Duodenal mucosa (tissue), 2 donors: ENCODE results near the gene BICDL1.

Experiments
- H3K27ac ChIP-seq: one replicate; pipeline ENCODE4 v1.7.0; 2013; ENCODE audit warnings: low read depth, low read length
- H3K27me3 ChIP-seq, 2 donors: one replicate each; pipeline ENCODE4 v1.7.0; 2013; ENCODE audit warnings: low read length in 2 of 2, control low read depth in 1 of 2; ENCODE audit not compliant: insufficient read depth in 2 of 2, control insufficient read depth in 1 of 2
- H3K36me3 ChIP-seq, 2 donors: one replicate each; pipeline ENCODE4 v1.7.0; 2013; ENCODE audit warnings: low read length in 2 of 2, control low read depth in 1 of 2; ENCODE audit not compliant: insufficient read depth in 2 of 2, control insufficient read depth in 1 of 2
- H3K4me1 ChIP-seq, 2 donors: one replicate each; pipeline ENCODE4 v1.7.0; 2013; ENCODE audit warnings: low read length in 2 of 2, control low read depth in 1 of 2; ENCODE audit not compliant: insufficient read depth in 2 of 2, control insufficient read depth in 1 of 2
- H3K4me3 ChIP-seq, 2 donors: one replicate each; pipeline ENCODE4 v1.7.0; 2013; ENCODE audit warnings: low read length in 2 of 2, low read depth in 1 of 2
- H3K9ac ChIP-seq, 2 donors: one replicate each; pipeline ENCODE4 v1.7.0; 2013; ENCODE audit warnings: low read length in 2 of 2, low read depth in 1 of 2
- H3K9me3 ChIP-seq, 2 donors: one replicate each; pipeline ENCODE4 v1.7.0; 2013; ENCODE audit warnings: low read length in 2 of 2, control low read depth in 1 of 2; ENCODE audit not compliant: control insufficient read depth in 1 of 2

The BICDL1 gene

DNA sequence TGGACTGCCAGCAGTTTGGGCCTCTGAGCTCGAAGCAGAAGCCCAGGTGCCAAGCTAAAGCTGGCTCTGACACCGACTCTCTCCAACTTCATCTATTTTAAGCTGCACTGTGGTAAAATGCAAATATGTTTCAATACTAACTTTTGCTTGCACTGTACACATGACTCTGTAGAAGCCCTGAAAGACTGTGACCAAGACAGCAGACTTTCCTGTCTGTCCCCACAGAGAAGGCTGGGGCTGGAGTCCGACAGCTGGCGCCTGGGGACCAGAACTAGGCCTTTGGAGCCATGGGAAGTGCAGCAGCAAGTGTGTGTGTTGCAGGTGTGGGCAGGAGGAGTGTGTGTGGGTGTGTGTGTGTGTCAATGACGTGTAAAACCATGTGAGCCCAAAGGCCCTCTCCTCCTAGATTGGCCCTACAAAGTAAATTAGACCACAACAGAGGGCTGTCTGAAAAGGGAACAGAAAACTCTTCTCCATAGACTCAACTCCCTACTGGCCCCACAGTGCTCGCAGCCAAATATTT, 143.9 kb downstream of the BICDL1 start:
- Histone ChIP-seq H3K36me3 (peaks cover 79 to 93% of the 10 kb centered on the region in 2 donors), H3K9ac (no peak overlapping the region)

DNA sequence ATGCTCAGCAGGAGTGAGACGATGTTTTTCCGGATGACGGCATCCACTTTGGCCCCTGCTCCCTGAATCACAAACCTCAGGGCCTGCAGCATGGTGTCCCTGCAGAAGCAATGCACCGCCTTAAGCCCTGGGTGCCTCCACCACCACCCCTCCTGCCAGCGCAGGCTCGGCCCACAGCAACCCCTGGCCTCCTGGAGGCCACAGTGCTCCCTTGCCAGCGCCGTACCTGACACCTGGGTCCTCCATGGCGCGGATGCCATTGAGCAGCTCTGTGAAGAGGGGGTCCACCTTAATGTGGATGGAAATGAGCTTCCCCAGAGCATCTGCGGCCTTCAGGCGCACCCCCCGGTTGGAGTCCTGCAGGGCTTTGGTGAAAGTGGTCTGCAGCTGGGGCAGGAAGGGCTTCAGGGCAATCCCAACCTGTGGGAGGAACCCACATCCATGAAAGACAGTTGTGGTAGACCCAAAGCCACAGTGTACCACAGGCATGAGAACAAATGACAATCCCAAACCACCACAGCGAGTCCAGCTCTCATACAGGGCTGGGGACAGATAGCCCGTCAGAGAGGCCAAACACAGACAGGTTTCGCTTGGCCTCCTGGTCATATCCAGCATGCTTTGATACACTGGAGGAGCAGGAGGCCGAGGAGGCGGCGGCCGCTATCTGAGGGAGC, 145.4 kb downstream of the BICDL1 start:
- Histone ChIP-seq H3K4me3 (no peak overlapping the region), H3K9ac (no peak overlapping the region), H3K4me1 (peaks cover 7 to 16% of the 10 kb centered on the region in 2 donors), H3K9me3 (no peaks in the 10 kb centered on the region), H3K27me3 (no peaks in the 10 kb centered on the region), H3K27ac (no peak overlapping the region), H3K36me3 (peaks cover 81 to 92% of the 10 kb centered on the region in 2 donors)

More for the DNA sequence above, 143.9 kb downstream of the BICDL1 start:
- no peaks in the 10 kb centered on the region for H3K27me3 ChIP-seq
- H3K4me1 ChIP-seq: peaks cover 7 to 16% of the 10 kb centered on the region in 2 donors
- no peak overlapping the region for H3K27ac ChIP-seq
- H3K9me3 ChIP-seq: no peaks in the 10 kb centered on the region
- H3K4me3 ChIP-seq: no peak overlapping the region

DNA sequence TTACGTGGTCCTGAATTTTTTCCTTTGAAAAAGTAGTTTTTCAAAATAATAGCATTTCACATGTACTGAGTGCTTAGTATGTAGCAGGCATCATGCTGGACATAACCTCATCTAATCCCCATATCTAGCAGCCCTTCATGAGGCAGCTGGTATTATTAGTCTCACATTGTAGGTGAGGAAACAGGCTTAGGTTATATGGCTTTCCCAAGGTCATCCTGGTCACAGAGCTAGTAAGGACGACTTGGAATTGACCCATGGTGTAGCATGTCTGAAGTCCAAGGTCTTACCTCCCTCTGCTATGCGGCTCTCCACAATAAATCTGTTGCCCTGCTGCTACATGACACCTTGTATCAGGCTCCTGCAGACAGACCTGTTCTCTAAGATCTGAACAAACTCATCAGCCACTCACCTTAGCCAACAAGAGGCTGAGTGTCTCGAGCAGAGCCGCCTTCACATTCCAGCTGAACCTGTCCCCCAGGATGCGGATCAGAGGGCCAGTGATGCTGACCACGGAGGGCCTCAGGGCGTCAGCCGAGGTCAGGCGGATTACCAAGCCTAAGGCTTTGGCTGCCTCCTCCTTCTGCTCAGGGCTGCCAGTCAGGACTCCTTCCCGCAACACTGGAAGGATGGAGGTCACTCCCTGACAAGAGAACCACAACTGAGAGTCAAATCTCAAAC, 147.2 kb downstream of the BICDL1 start:
- H3K9ac ChIP-seq: no peak overlapping the region
- H3K9me3 ChIP-seq: no peaks in the 10 kb centered on the region
- H3K27me3 ChIP-seq: no peaks in the 10 kb centered on the region
- peaks cover 7 to 16% of the 10 kb centered on the region in 2 donors for H3K4me1 ChIP-seq
- H3K27ac ChIP-seq: no peak overlapping the region
- H3K36me3 ChIP-seq: peaks cover 79 to 92% of the 10 kb centered on the region in 2 donors
- H3K4me3 ChIP-seq: no peak overlapping the region

DNA sequence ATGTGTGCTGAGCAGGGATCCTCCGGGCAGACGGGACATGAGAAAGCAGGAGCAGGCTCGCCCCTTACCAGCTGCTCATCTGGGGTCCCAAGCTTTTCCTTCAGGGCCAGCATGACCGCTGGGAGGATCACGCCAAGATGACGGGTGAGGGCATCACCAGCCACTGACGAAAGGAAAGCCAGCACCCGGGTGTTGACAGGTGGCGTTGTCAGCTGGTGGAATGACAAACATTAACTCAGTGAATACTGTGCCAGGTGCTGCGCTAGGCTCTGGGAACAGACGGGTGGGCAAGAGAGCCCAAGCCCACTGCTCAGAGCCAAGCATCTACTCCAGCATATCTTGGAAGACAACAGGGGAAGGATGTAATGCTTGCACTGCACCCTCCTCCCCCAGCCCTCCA, 148.8 kb downstream of the BICDL1 start:
- Histone ChIP-seq H3K36me3 (peaks cover 77 to 92% of the 10 kb centered on the region in 2 donors), H3K27me3 (no peaks in the 10 kb centered on the region), H3K9ac (no peak overlapping the region)

DNA sequence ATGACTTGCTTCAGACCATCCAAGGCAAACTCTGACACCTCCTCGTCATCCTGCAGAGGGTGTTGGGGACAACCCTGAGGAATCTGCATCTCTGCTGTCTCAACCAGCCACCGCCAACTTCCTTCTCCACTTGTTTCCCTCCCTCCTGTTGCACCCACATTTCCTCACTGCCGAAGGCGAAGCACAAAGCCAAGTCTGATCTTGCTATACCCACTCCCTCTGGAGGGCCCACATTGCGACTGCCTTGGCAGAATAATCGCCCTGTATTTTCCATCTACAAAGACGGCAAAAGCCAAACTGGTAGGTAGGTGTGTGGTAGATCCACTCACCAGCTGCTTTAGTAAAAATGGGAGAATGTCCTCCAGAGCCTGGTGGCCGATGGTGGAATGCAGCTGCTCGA, 149.3 kb downstream of the BICDL1 start:
- H3K4me3 ChIP-seq: no peak overlapping the region
- H3K27me3 ChIP-seq: no peaks in the 10 kb centered on the region
- H3K27ac ChIP-seq: no peak overlapping the region
- H3K4me1 ChIP-seq: no peaks in the 10 kb centered on the region
- H3K36me3 ChIP-seq: peaks cover 72 to 87% of the 10 kb centered on the region in 2 donors
- no peak overlapping the region for H3K9ac ChIP-seq
- H3K9me3 ChIP-seq: no peaks in the 10 kb centered on the region

More for the DNA sequence above, 148.8 kb downstream of the BICDL1 start:
- Histone ChIP-seq H3K4me3 (no peak overlapping the region), H3K4me1 (peaks cover 0 to 1% of the 10 kb centered on the region in 2 donors), H3K27ac (no peak overlapping the region), H3K9me3 (no peaks in the 10 kb centered on the region)

DNA sequence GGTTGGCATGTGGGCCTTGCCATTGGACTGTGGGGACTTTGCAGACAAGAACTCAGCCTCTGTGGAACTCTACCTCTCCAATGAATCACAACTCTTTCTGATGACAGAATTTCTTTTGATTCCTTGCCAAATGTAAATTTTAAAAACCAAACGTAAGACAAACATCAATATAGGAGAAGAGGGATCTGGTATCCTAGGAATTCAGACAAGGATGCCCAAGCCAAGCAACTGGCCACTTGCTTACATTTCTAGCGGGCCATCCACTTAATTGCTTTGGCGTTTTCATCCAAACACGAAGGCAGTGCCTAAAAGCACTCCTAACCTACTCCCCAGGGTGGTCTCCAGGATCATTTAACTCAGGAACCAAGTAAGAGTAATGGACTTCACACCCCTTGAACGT, 150.9 kb downstream of the BICDL1 start:
- Histone ChIP-seq H3K27ac (no peak overlapping the region), H3K4me3 (no peak overlapping the region), H3K9ac (no peak overlapping the region), H3K4me1 (no peaks in the 10 kb centered on the region), H3K27me3 (no peaks in the 10 kb centered on the region), H3K36me3 (peaks cover 69 to 85% of the 10 kb centered on the region in 2 donors), H3K9me3 (no peaks in the 10 kb centered on the region)

DNA sequence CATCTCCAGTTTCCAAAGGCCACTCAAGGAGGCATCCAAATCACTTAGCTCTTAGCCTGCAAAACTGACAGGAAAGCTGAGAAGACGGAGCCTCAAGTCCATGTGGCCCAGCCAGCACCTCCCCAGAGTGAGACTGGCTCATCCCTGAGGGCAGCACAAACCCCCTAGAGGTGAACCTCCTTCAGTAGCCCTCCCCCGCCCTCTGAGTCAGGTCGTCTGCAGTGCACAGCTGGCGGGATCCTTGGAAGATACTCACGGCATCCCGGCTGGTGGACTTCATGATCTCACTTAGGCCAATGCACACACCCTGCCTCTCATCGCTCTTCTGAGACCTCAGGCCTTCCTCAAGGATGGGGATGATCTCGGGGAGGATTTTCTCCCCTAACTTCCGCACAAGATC, 151.6 kb downstream of the BICDL1 start:
- no peak overlapping the region for H3K9ac ChIP-seq

DNA sequence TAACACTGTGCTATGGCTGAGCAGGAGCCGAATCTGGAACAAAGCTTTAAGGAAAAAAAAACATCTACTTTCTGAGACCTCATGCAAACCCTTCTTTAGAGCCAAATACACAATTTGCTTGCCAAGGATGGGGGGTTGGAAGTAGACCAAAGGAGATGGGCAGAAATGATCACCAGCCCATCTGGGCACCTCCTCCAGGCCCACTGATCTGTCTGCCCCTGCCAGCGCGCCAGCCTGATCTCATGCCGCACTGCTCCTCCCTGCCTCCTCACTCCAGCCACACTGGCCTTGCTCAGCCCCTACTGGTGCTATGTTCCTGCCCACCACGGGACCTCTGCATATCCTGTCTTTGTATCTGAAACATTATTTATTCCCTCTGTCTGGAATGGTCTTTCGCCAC, 152.3 kb downstream of the BICDL1 start:
- Histone ChIP-seq H3K36me3 (peaks cover 66 to 89% of the 10 kb centered on the region in 2 donors), H3K4me1 (no peaks in the 10 kb centered on the region), H3K4me3 (no peak overlapping the region), H3K9me3 (no peaks in the 10 kb centered on the region), H3K27ac (no peak overlapping the region), H3K9ac (no peak overlapping the region), H3K27me3 (no peaks in the 10 kb centered on the region)

More for the DNA sequence above, 151.6 kb downstream of the BICDL1 start:
- H3K36me3 ChIP-seq: peaks cover 71 to 87% of the 10 kb centered on the region in 2 donors
- H3K4me1 ChIP-seq: no peaks in the 10 kb centered on the region
- H3K27ac ChIP-seq: no peak overlapping the region
- H3K9me3 ChIP-seq: no peaks in the 10 kb centered on the region
- no peaks in the 10 kb centered on the region for H3K27me3 ChIP-seq
- H3K4me3 ChIP-seq: no peak overlapping the region

DNA sequence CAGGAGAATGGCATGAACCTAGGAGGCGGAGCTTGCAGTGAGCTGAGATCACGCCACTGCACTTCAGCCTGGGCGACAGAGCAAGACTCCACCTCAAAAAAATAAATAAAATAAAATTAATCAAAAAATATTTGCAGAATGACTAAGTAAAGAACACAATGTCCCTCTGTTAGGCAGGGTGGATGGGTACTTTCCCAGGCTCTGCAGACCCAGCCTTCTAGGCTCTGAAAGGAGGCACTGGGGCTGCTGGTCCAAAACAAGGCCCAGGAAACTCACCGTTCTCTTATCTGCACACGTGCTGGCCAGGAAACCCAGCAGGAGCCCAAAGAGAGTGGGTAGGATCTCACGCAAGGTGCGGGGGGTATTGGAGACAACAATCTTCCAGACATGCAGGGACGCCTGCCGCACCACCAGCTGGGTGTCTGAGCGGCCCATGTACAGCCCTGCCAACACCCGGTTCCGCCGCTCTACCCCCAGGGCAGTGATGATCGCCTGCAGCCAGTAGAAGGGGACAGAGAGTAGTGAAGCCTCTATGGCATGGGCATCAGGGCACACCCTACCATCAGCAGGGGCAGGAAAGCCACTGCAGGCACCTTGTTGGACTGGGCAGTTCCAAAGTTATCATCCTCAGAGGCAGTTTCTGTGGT, 153.3 kb downstream of the BICDL1 start:
- H3K4me3 ChIP-seq: no peak overlapping the region
- H3K36me3 ChIP-seq: peaks cover 61 to 89% of the 10 kb centered on the region in 2 donors
- no peaks in the 10 kb centered on the region for H3K4me1 ChIP-seq
- H3K9me3 ChIP-seq: no peaks in the 10 kb centered on the region
- H3K27ac ChIP-seq: no peak overlapping the region
- H3K27me3 ChIP-seq: no peaks in the 10 kb centered on the region
- H3K9ac ChIP-seq: no peak overlapping the region
